DMS 273 (cell line): ENCODE measurements around the gene PGLYRP1.

Experiments used
- DNase-seq: peaks from one replicate; lab custom pipeline; 2025; ENCODE audit not compliant: unreplicated experiment; lab: John Stamatoyannopoulos, UW

Gene PGLYRP1

DNA sequence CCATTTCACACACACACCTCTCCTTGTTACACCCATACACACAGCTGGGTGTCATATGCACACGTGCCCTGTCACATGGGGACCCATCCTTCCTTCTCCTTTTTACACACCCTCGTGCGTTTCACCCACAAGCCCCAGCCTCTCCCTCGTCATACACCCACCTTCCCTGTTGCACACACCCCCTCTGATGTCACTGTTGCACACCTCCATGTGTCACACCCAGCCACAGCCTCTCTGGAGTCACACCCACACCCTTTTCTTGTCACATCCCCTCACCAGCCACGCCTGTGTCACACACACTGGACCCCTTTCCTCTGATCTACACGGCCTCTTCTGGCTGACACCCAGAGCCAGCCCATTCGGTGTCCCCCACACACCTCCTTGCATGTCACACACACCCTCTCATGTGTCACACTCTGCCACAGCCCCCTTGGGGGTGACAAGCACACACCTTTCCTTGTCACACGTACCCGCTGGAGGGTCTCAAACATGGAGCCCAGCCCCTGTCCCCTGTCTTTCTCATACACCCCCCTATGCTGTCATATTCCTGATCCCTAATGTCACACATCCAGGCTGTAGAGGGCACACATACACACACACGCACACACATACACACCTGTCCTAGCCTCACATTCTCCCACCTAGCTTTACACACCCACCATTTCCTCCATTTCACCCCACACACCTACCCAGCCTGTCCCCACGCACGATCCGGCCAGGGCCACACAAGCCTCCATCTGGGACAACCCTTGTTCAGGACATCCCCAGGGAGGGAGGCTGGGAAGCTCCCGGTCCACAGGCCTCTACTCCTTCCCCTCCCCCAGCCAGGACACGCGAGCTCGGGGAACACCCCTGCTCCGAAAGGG lies 50.5 kb downstream of the PGLYRP1 start:
- peak; percentile 26 for DNase-seq

DNA sequence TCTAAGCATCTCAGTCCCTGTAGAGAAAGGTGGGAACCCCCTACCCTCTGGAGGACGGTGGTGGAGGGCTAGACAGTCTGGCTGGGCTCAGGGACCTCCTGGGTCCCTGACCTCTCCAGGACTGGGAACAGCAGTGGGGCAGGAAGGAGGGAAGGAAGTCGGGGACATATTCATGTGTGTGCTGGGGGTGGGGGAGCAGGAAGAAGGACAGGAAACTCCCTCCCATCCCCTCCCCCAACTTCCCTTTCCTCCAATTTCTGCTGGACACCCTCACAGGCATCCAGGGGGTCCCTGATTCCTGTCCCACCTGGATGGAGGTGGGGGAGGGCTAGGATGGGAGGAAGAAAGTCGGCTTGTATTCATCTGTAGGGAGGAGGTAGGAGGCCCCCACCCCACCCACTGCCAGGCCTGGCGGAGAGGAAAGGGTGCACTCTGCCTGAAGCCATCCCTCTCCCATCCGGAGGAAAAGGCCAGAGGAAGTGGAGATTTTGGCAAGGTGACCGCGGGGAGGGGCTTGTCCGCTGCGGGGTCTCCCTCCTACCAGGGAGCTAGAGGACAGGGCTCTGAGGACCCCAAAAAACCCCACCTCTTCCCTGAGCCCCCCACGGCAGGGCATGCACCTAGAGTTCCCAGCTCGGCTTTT lies 51.5 kb downstream of the PGLYRP1 start:
- DNase-seq, result peak; percentile 35

DNA sequence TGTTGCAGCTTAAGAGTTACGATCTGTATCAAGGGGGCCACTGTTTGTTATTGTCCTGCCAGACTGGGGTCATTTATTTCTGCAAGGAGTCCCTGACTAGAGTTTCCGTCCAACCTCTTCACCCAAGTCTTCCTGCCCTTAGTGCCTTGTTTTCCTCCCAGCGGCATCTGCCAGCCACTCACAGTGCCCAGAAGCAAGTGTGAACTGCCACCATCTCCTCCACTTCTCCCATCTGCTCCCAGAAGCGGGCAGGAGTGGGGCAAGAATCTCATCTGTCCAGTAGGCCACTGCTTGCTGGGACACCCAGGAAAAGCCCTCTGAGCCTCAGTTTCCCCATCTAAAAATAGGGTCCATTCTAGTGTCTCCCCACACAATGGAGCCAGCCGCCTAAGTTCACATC lies 53.2 kb downstream of the PGLYRP1 start:
- DNase-seq, result no peak
